SK-N-SH (cell line): ENCODE measurements around the gene SLC41A3. TPM values are rescaled to one million over a fixed set of nuclear protein-coding genes. Genes with fewer than 3 reads are reported as not detected.

Source experiments
- CTCF ChIA-PET: fragments of 300-600, 350-600 bp; formaldehyde crosslinking; extraction: SDS; loops from one replicate; lab custom pipeline; 2021; lab: Yijun Ruan, JAX
- POLR2A ChIA-PET: fragments of 350-600 bp; sonication (Branson Sonifier 250); formaldehyde crosslinking; extraction: SDS; loops from one replicate; lab custom pipeline; 2020; ENCODE audit warnings: antibody characterized with exemption, inconsistent platforms; lab: Yijun Ruan, JAX
- DNase-seq: peaks from one replicate; pipeline ENCODE4 v3.0.0; 2012
- H2AFZ ChIP-seq: fragments of 200-600 bp; sonication (generic); 2 replicates; pipeline ENCODE4 v1.8.1; 2016; ENCODE audit warnings: antibody characterized with exemption, mild to moderate bottlenecking, low read depth
- H3F3A ChIP-seq: fragments of 200-600 bp; sonication (generic); replicated peaks from 2 replicates; pipeline ENCODE3; 2016; ENCODE audit warnings: antibody characterized with exemption, mild to moderate bottlenecking; ENCODE audit not compliant: insufficient read depth
- H3K27ac ChIP-seq, 2 experiments: fragments of 200-500 bp in 1 of 2; fragments of 200-600 bp in 1 of 2; sonication (Bioruptor generic) in 1 of 2; sonication (generic), shearing (Covaris generic) in 1 of 2; 2 replicates each; pipeline versions ENCODE4 v1.5.1 to v1.6.1; 2014 to 2016; ENCODE audit warnings: low read depth in 2 of 2, inconsistent platforms in 1 of 2, low read length in 1 of 2, mild to moderate bottlenecking in 1 of 2, mixed read lengths in 1 of 2
- H3K27me3 ChIP-seq: fragments of 200-600 bp; sonication (generic), shearing (Covaris generic); 2 replicates; pipeline ENCODE4 v1.6.1; 2016; ENCODE audit warnings: mixed run types; ENCODE audit not compliant: insufficient read depth
- H3K36me3 ChIP-seq, 2 experiments: fragments of 200-500 bp in 1 of 2; fragments of 200-600 bp in 1 of 2; sonication (Bioruptor generic) in 1 of 2; sonication (generic) in 1 of 2; replicated peaks in 1 of 2; 2 replicates each; pipeline versions ENCODE3 to v1.5.1; 2014 to 2016; ENCODE audit warnings: low read length in 1 of 2, mild to moderate bottlenecking in 1 of 2; ENCODE audit not compliant: insufficient read depth in 2 of 2, control insufficient read depth in 1 of 2
- H3K4me1 ChIP-seq, 2 experiments: fragments of 200-500 bp in 1 of 2; fragments of 200-600 bp in 1 of 2; sonication (Bioruptor generic) in 1 of 2; sonication (generic), shearing (Covaris generic) in 1 of 2; 2 replicates each; pipeline versions ENCODE4 v1.5.1 to v1.6.1; 2014 to 2016; ENCODE audit warnings: low read depth in 1 of 2, low read length in 1 of 2, mixed run types in 1 of 2; ENCODE audit not compliant: insufficient read depth in 2 of 2, control insufficient read depth in 1 of 2
- H3K4me2 ChIP-seq: fragments of 200-600 bp; sonication (generic), shearing (Covaris generic); 2 replicates; pipeline ENCODE4 v1.6.1; 2017; ENCODE audit warnings: mixed run types
- H3K4me3 ChIP-seq, 2 experiments: fragments of 200-500 bp in 1 of 2; fragments of 200-600 bp in 1 of 2; sonication (Bioruptor generic) in 1 of 2; sonication (generic), shearing (Covaris generic) in 1 of 2; 2 replicates each; pipeline versions ENCODE4 v1.5.1 to v1.8.1; 2014 to 2016; ENCODE audit warnings: low read depth in 2 of 2, inconsistent platforms in 1 of 2, low read length in 1 of 2, mild to moderate bottlenecking in 1 of 2, mixed read lengths in 1 of 2, moderate library complexity in 1 of 2
- H3K79me2 ChIP-seq: fragments of 200-600 bp; sonication (generic); 2 replicates; pipeline ENCODE4 v1.8.1; 2017; ENCODE audit warnings: mild to moderate bottlenecking; ENCODE audit not compliant: insufficient read depth
- H3K9ac ChIP-seq: fragments of 200-600 bp; sonication (generic); 2 replicates; pipeline ENCODE4 v1.6.1; 2017; ENCODE audit warnings: mixed run types
- H3K9me2 ChIP-seq: fragments of 200-600 bp; sonication (generic); 2 replicates; pipeline ENCODE4 v1.6.1; 2017; ENCODE audit warnings: mixed run types
- H3K9me3 ChIP-seq: fragments of 200-600 bp; sonication (generic); 2 replicates; pipeline ENCODE4 v1.6.1; 2017; ENCODE audit warnings: mixed run types, mild to moderate bottlenecking, moderate library complexity
- H4K20me1 ChIP-seq: fragments of 200-600 bp; sonication (generic); 2 replicates; pipeline ENCODE4 v1.6.1; 2017; ENCODE audit warnings: mild to moderate bottlenecking, mixed run types; ENCODE audit not compliant: insufficient read depth
- GABPA ChIP-seq: IDR thresholded peaks from 2 replicates; pipeline ENCODE4 v1.4.0; 2012; ENCODE audit warnings: low read depth, mild to moderate bottlenecking
- MXI1 ChIP-seq: IDR thresholded peaks from 2 replicates; pipeline ENCODE4 v1.6.1; 2012; ENCODE audit warnings: mild to moderate bottlenecking, low read depth, low read length, improper control_type of control experiment
- RAD21 ChIP-seq: IDR thresholded peaks from 2 replicates; pipeline ENCODE4 v1.6.1; 2012; ENCODE audit warnings: mild to moderate bottlenecking, low read length
- TAF1 ChIP-seq: IDR thresholded peaks from 2 replicates; pipeline ENCODE4 v1.6.1; 2012; ENCODE audit warnings: low read depth, mild to moderate bottlenecking, low read length, moderate library complexity, borderline replicate concordance
- TCF12 ChIP-seq: IDR thresholded peaks from 2 replicates; pipeline ENCODE4 v1.4.0; 2012
- WGBS: methylation state at CpG from one replicate; pipeline ENCODE4 v1.1.6; 2017; ENCODE audit warnings: low lambda C conversion rate; 5-methylcytosine and 5-hydroxymethylcytosine counted together
- polyA plus RNA-seq, 3 experiments: library from polyadenylated mRNA; depleted of rRNA; stranded (reverse); fragments of >200 nt; gene quantifications; 2 replicates each; pipeline ENCODE4 v1.2.3, GENCODE V29; 2012
- TF ChIP-seq, protein P1 (sequence below): IDR thresholded peaks from 2 replicates; pipeline ENCODE4 v1.4.0; 2012; ENCODE audit warnings: low read depth, borderline replicate concordance
- TF ChIP-seq, protein P2 (sequence below): IDR thresholded peaks from 2 replicates; pipeline ENCODE4 v1.4.0; 2012; ENCODE audit warnings: low read depth

Gene SLC41A3
- polyA plus RNA-seq, 1 of the 3 experiments (the other 2 are of a cell fraction) = 53.4 TPM

- Histone ChIP-seq H3K9me2 (no peaks in the 10 kb centered on the region), H3K79me2 (peaks cover 7% of the 10 kb centered on the region; the same call in 1 of the 2 replicates), H3K4me2 (peak overlapping the region; percentile 80), H3K9ac (peak overlapping the region; percentile 71), H3K4me3 (peak overlapping the region; percentile 66 to 76), H4K20me1 (no peaks in the 10 kb centered on the region), H3K27ac (peak overlapping the region; percentile 23 to 78), H3K27me3 (no peaks in the 10 kb centered on the region), H3K36me3 (peaks cover 0 to 5% of the 10 kb centered on the region in 2 experiments), H3K4me1 (peaks cover 0 to 15% of the 10 kb centered on the region in 2 experiments; a peak in 2 of 4 replicates), H2AFZ (peak overlapping the region; percentile 75; the same call in 1 of the 2 replicates), H3F3A (no peaks in the 10 kb centered on the region), H3K9me3 (peaks cover 18% of the 10 kb centered on the region; the same call in 1 of the 2 replicates)
- DNase-seq = peak; percentile 88
- ChIA-PET POLR2A (no interaction called here), CTCF (interaction anchor here (1.1 to 1.4 kb wide), 3 partner anchors 9 to 15 kb away, joined by 3 to 5 read pairs (median 4); no protein-coding TSS in a partner anchor)
- TF ChIP-seq RAD21 = no peak
- 0 out of 2 replicates have a peak, but pooled peaks have one; percentile 34 for TF ChIP-seq MXI1
- WGBS = 8% methylated on average over 2 of the region's 30 CpGs
Observed at GRCh38 chr3:126083511-126083912, 412 bp downstream of the SLC41A3 start.

DNA sequence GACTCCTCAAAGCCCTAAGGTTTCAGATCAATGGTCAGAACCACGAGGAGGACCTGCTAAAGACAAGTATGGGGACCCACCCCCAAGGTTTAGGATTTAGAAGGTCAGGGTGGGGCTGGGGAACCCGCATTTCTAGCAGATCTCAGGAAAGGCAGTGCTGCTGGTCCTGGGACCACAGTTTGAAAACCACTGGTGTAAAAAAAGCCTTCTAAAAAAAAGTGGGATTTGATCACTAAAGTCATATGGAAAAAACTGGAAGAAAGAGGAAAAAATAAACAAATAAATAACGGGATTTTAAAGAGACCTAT is 832 bp downstream of the SLC41A3 start:
- H2AFZ ChIP-seq = peak overlapping the region; percentile 75; the same call in 1 of the 2 replicates
- no peaks in the 10 kb centered on the region for H4K20me1 ChIP-seq
- no peaks in the 10 kb centered on the region for H3K27me3 ChIP-seq
- peak overlapping the region; percentile 66 to 76 for H3K4me3 ChIP-seq
- H3F3A ChIP-seq = no peaks in the 10 kb centered on the region
- WGBS = 41% methylated on average over 3 of the region's 3 CpGs
- H3K9me2 ChIP-seq = no peaks in the 10 kb centered on the region
- peak overlapping the region; percentile 80 for H3K4me2 ChIP-seq
- peaks cover 18% of the 10 kb centered on the region; the same call in 1 of the 2 replicates for H3K9me3 ChIP-seq
- no peak for DNase-seq
- POLR2A ChIA-PET = no interaction called here
- H3K4me1 ChIP-seq = peaks cover 0 to 15% of the 10 kb centered on the region in 2 experiments; a peak in 2 of 4 replicates
- TF ChIP-seq RAD21 = no peak
- TF ChIP-seq, protein P1, sequence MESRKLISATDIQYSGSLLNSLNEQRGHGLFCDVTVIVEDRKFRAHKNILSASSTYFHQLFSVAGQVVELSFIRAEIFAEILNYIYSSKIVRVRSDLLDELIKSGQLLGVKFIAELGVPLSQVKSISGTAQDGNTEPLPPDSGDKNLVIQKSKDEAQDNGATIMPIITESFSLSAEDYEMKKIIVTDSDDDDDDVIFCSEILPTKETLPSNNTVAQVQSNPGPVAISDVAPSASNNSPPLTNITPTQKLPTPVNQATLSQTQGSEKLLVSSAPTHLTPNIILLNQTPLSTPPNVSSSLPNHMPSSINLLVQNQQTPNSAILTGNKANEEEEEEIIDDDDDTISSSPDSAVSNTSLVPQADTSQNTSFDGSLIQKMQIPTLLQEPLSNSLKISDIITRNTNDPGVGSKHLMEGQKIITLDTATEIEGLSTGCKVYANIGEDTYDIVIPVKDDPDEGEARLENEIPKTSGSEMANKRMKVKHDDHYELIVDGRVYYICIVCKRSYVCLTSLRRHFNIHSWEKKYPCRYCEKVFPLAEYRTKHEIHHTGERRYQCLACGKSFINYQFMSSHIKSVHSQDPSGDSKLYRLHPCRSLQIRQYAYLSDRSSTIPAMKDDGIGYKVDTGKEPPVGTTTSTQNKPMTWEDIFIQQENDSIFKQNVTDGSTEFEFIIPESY = no peak
- TF ChIP-seq TCF12 = no peak
- TF ChIP-seq, protein P2, sequence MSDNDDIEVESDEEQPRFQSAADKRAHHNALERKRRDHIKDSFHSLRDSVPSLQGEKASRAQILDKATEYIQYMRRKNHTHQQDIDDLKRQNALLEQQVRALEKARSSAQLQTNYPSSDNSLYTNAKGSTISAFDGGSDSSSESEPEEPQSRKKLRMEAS = no peak
- no peak for TF ChIP-seq TAF1
- no peak for TF ChIP-seq GABPA
- H3K27ac ChIP-seq = peak overlapping the region; percentile 23 to 78; a peak in 3 of 4 replicates
- H3K9ac ChIP-seq = peak overlapping the region; percentile 71
- peaks cover 7% of the 10 kb centered on the region; the same call in 1 of the 2 replicates for H3K79me2 ChIP-seq
- H3K36me3 ChIP-seq = peaks cover 0 to 5% of the 10 kb centered on the region in 2 experiments
- CTCF ChIA-PET = no interaction called here
